NCI-H2029 (cell line): ENCODE results near the gene DGKD.
A peak's percentile ranks its signal among the peaks of the same experiment; 100 is the strongest.

Experiments
- DNase-seq: peaks from one replicate; lab custom pipeline; 2025; lab: John Stamatoyannopoulos, UW

Gene DGKD

DNA sequence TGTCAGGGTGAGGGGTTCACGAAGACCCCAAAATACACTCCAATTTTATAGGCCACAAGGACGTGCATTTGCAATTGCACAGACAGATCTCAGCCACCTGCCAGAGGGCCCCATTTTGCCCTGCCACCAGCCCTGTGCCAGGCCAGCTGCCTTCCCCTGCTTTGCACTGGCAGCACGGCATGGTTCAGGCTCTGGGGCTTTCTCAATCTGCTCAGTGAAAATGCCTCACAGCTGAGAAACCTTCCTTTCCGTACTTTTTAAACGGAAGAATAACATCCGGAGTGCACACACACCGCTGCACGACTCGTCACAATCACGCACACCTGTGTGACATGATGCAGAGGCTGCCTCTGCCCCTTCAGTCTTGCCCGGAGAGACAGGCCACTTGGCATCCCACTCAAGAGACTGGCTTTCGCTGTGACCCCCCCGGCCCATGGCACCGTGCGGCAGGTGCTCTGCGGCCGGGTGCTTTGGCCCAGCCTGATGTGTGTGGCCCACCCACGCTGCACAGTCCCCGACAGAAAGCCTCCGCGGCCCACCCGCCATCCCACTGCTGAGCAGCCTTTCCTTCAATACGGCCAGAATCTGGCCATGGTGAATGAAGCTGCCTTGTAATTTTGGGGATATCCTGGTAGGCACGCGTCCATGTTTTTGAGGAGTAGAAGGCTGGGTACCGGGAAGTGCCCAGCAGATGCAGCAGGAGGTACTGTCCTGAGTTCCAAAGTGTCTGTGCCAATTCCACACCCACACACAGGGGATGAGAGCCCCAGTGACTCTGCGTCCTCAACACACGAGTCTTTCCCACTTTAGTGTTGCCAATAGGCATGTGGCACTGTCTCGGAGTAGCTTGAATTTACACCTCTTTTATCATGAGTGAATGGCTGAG lies 123.5 kb downstream of the DGKD start:
- no peak for DNase-seq

- no peak for DNase-seq
Measured at GRCh38 chr2:233479616-233480489, 125.6 kb downstream of the DGKD start.

GRCh38 chr2:233480490-233481202 lies 126.4 kb downstream of the DGKD start:
- DNase-seq = peak; percentile 73

- no peak for DNase-seq
Measured at GRCh38 chr2:233481368-233482142, 127.3 kb downstream of the DGKD start.

DNA sequence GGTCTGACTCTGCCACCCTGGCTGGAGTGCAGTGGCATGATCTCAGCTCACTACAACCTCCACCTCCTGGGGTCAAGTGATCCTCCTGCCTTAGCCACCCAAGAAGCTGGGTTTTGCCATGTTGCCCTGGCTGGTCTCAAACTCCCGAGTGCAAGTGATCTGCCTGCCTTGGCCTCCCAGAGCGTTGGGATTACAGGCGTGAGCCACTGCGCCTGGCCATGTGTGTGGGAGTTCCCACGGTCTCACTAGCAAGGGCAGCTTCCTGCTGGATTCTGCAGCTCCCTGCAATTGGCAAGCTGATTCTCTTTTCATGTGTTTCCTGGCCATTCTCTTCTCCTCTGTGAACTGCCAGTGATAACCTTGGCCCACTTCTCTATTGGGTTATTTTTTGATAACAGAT lies 128.3 kb downstream of the DGKD start:
- DNase-seq = no peak

GRCh38 chr2:233485726-233486125 lies 131.4 kb downstream of the DGKD start:
- DNase-seq = no peak

DNA sequence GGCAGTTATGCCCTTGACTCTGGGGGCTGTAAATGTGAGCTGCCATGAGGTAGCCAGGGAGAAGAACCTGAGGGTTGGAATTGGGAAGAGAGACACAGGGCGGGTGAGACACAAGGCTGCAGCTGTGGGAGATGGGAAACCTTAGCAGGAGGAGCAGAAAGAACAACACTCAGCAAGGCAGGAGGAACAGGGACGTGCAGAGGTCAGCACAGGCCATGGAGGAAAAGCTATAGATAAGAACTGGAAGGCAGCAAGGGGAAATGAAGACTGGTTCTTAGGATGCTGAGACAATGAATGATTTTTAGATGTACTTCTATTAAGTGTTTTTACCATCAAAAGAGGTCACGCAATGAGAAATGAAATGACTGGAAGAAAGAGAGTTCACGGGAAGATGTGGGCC lies 132.1 kb downstream of the DGKD start:
- no peak for DNase-seq

DNA sequence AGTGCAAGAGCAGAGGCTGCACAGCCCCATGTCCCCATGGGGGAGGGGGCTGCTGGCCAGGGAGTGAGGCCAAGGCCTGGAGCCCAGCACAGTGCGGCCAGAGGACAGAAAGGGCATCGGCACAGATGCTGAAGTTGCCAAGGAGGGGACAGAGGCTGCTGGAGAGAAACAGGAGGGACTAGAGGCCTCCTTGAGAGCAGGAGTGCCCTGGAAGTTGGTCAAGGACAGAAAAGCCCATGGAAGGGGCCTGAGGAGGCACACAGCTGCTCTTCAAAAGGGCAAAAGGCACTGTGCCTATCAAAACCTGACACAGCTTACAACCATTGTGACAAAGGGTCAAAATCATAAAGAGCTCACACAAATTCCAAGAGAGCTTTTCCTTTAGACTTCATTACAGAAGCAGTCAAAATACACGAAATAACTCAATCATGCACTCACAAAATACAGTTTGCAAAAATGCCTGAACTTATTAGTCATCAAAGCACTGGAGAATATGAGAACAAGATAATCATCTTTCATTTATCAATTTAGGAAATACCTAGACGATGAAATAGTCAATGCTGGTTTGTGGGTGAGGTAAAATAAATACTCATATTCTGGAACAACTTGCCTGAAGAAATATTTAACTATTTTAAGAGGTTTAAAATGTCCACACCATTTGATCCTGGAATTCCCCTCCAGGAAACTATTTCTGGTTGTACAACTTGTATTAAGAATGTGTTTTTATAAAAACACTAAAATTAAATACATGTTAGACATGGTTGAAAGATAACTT lies 132.7 kb downstream of the DGKD start:
- no peak for DNase-seq

DNA sequence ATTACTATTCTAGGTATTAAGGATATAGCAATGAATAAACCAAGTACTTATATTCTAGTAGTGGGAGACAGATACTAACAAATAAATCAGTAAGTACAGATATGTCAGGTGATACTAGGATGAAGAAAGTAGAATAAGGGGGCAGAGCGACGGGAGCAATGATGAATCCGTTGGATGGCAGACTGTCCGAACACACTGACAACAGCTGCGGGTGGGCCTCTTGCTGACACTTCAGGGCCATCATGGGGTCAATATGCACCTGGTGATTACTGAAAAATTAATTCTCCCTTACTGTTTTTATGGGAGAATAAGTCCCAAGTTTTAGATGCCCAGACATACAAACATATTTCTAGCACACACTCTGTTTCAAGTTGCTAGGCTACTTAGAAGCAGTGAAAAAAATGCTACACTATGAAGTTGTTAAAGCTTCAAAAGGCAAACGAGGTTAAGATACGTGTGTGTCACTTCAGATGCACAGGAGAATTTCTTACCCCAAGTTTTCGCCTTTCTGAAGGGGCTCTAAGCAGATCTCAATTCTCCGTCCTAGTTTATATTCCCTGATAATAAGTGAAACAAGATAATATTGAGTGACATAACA lies 133.6 kb downstream of the DGKD start:
- DNase-seq = no peak

GRCh38 chr2:233489143-233489542 lies 134.8 kb downstream of the DGKD start:
- no peak for DNase-seq

DNA sequence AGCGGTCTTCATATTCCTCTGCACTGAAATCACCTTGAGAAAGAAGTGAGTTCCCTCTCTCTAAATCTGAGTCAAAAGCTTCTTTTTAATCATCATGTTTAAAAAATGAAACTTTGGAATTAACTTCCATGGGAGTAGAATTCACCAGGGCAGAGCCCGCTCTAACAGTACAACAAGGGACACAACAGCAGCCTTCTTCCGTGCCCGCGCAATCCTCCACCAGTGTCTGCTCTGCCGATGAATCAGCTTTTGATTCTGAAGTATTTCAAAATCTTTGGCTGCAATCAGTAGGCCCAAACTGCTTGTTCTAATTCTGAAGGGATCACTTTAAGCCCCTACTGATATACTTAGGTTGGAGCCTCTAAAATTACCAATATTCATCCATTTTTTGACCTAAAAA lies 135.4 kb downstream of the DGKD start:
- no peak for DNase-seq

DNA sequence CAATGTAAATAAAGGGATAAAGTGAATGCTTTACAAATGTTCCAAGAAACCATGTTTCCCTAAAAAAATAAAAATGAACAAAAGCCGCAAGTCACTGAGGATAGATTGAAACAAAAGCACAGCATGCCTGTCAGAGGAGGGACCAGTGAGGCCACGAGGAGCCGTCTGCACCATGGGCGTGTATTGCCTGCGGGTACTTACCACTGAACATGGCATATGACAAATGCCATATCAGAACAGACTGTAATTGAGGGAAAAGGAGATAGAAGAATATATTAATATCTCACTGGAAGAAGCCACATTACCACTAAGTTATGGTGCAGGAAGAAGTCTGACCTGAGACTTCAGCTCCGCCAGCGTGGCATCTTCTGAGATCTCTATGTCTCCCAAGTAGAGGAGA lies 136.5 kb downstream of the DGKD start:
- DNase-seq = no peak

- no peak for DNase-seq
Measured at GRCh38 chr2:233491326-233491725, 137.0 kb downstream of the DGKD start.

DNA sequence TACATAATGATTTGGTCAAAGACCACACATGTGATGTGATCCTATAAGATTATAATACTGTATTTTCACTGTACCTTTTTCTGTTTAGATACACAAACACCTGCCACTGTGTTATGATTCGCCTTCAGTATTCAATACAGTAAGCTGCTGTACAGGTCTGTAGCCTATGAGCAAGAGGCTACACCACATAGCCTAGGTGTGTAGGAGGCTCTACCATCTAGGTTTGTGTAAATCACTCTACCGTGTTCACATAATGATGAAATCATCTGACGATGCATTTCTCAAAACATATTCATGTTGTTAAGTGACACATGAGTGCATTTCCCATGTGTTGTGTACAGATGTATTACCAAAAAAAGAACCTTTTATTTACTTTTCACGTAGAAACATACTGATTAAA lies 137.8 kb downstream of the DGKD start:
- no peak for DNase-seq

- no peak for DNase-seq
Measured at GRCh38 chr2:233492751-233493150, 138.5 kb downstream of the DGKD start.

DNA sequence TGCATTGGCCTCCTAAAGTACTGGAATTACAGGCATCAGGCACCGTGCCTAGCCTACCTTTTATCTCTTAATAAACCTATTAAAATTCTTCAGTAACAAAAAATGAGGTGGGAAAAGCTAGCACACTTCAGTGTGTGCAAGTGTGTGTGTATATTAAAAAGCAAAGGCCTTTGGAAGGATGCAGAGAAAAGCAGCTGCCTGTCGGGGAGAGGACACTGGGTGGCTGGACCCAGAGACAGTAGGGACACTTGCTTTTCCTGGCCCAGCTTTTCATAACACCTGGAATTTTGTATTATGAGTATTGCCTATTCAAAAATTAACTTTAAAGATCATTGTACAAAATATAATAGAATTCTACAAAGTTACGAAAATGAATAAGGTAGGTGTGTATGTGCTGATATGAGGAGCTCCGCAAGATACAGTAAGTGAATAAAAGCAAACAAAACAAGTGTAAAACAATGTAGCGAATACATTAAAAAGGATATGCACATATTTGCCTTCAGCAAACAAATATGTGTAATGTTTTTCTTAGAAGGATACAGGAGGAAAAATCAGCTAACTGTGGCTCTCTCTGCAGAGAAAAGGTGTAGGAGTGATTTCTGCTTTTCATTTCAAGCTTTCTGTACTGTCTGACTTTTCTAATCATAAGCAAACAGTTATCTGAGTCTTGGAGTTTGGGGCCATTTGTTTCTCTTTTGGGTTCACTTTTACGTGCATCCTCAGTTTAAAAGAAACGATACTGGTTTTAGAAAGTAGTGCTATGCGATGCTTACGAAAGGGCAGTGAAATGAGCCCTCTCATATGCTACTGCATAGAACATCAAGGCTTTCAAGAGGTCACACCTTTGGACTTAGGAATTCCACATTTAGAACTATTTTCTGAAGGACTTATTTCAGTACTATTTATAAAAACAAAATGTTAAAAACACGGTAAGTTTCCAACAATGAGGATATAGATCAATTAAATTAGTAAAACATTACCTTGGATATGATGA lies 141.5 kb downstream of the DGKD start:
- no peak for DNase-seq

DNA sequence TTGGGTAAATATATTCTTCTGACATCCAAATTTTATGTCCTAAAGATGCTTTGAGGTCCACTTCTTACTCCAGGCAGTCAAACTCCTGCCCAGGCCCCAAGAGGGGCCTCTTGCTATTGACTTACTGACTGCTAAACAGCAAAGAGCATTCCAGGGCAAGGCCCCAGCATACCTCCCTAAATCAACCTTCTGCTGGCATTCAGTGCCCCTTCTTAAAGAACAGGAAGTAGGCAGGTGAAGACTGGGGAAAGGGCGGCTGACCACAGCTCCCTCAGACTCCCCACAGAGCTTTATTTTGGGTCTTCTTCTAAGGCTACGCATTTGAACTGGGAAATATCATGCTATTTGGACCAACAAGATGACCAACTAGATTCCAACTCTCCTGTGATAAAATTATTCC lies 143.4 kb downstream of the DGKD start:
- DNase-seq = no peak

DNA sequence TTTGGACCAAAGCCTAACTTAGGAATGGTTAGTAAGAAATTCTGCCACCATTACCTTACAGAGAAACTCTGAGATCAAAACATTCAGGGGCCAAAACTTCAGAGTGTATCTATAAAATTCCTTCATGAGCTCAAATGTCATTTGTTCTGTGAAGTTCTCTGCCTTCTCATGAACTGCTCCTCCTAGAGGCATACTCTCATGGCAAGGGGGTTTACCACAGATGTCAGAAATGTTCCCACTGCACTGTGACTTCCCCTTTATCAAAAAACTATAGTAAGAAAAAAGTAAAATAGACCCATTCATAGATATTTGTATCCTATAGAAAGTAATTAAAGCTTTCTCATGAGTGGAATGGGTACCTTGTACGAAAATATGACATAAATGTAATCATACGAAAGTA lies 143.8 kb downstream of the DGKD start:
- no peak for DNase-seq

DNA sequence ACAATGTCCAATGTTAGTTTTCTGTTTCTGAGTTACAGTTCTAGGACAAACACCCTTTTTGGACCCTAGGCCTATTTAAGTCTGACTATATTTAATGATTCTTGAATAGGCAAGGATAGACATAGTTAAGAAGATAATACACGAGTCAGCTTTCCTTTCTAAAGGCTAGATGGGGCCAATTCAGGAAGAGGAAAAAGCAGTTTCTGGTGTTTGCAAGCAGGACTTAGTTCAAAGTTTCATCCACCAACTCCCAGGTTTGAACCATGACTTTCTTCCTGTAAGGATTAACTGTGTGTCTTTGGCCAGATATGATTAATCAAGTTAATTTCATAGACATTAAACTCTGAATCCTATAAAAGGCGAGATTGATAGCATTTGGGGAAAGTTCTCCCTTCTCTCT lies 145.6 kb downstream of the DGKD start:
- DNase-seq = no peak
